ENCODE results near the gene SLC36A1. TPM values are rescaled to one million over a fixed set of nuclear protein-coding genes. Genes with fewer than 3 reads are reported as not detected.
A peak's percentile ranks its signal among the peaks of the same experiment; 100 is the strongest.

Gene SLC36A1
- total RNA-seq = 10 to 100 TPM; 15.4 to 33.3 TPM
- polyA plus RNA-seq (2013, experiment 1 of 2) = 10.9 TPM
- 8.0 TPM for polyA plus RNA-seq (2013, experiment 2 of 2)
- long read RNA-seq, experiment 1, full-length matches to known transcripts = 1 of 3 reads
- long read RNA-seq, experiment 1, partial matches to known transcripts = 1 of 3 reads
- long read RNA-seq, experiment 1, other reads (novel, unspliced or antisense) = 1 of 3 reads
- long read RNA-seq, experiment 2, full-length matches to known transcripts = 8 of 24 reads
- long read RNA-seq, experiment 2, partial matches to known transcripts = 1 of 24 reads
- long read RNA-seq, experiment 2, other reads (novel, unspliced or antisense) = 15 of 24 reads
- long read RNA-seq, experiment 3, full-length matches to known transcripts = 16 of 45 reads
- long read RNA-seq, experiment 3, partial matches to known transcripts = 4 of 45 reads
- long read RNA-seq, experiment 3, other reads (novel, unspliced or antisense) = 25 of 45 reads
- long read RNA-seq, experiment 4, partial matches to known transcripts = 3 of 4 reads
- long read RNA-seq, experiment 4, other reads (novel, unspliced or antisense) = 1 of 4 reads

GRCh38 chr5:151447174-151448037 lies at the start of gene SLC36A1:
Gene SLC36A1 (plus strand): TSS chr5:151447603. CDS start chr5:151458793, 11,190 bp downstream.
- TF ChIP-seq CTCF (conservative IDR thresholded peaks at IDR 0.05) = peak; percentile 94
- peaks cover 6% of the 10 kb centered on the region for H3K36me3 Mint-ChIP-seq (ENCODE audit: low read depth)
- H3K9me3 Mint-ChIP-seq = no peaks in the 10 kb centered on the region
- 0 to 1% methylated on average over 13 to 45 of the region's 46 CpGs for WGBS, 2 experiments (ENCODE audit: insufficient coverage in 1 of 2, insufficient read length in 1 of 2)
- H3K27ac Mint-ChIP-seq = peak within 1 kb of the TSS; percentile 88
- peak; percentile 99 for DNase-seq
- Histone ChIP-seq H3K27ac (ENCODE audit: low read depth, low read length) (no peak within 1 kb of the TSS), H3K9me3 (ENCODE audit: control insufficient read depth, low read length) (no peaks in the 10 kb centered on the region), H3K27me3 (ENCODE audit: control insufficient read depth, insufficient read depth, low read length, poor library complexity, severe bottlenecking) (no peaks in the 10 kb centered on the region), H3K4me3 (ENCODE audit: low read length) (peak within 1 kb of the TSS; percentile 91), H3K4me1 (ENCODE audit: control insufficient read depth, insufficient read depth, low read length) (peaks cover 3% of the 10 kb centered on the region), H3K9ac (ENCODE audit: extremely low read depth, low read length, poor library complexity, severe bottlenecking) (peak within 1 kb of the TSS; percentile 47), H3K36me3 (ENCODE audit: control insufficient read depth, insufficient read depth, low read length) (peaks cover 3% of the 10 kb centered on the region)
- H3K4me1 Mint-ChIP-seq = peaks cover 25% of the 10 kb centered on the region
- H3K27me3 Mint-ChIP-seq (ENCODE audit: insufficient read depth) = no peaks in the 10 kb centered on the region
- H3K4me3 Mint-ChIP-seq = peak within 1 kb of the TSS; percentile 78

GRCh38 chr5:151405334-151406160 lies 41.9 kb upstream of the SLC36A1 start:
- no peak overlapping the region for H3K9ac ChIP-seq (ENCODE audit: extremely low read depth, low read length, poor library complexity, severe bottlenecking)
- no peak for TF ChIP-seq CTCF (conservative IDR thresholded peaks at IDR 0.05)
- peak overlapping the region; percentile 78 for H3K27ac Mint-ChIP-seq
- H3K9me3 ChIP-seq (ENCODE audit: control insufficient read depth, low read length) = peaks cover 51% of the 10 kb centered on the region
- peaks cover 4% of the 10 kb centered on the region for H3K36me3 Mint-ChIP-seq (ENCODE audit: low read depth)
- H3K27me3 ChIP-seq (ENCODE audit: control insufficient read depth, insufficient read depth, low read length, poor library complexity, severe bottlenecking) = no peaks in the 10 kb centered on the region
- WGBS, 2 experiments (ENCODE audit: insufficient coverage in 1 of 2, insufficient read length in 1 of 2) = 20 to 33% methylated on average over 1 to 4 of the region's 4 CpGs
- peaks cover 42% of the 10 kb centered on the region for H3K9me3 Mint-ChIP-seq
- peak overlapping the region; percentile 65 for H3K4me3 ChIP-seq (ENCODE audit: low read length)
- no peaks in the 10 kb centered on the region for H3K27me3 Mint-ChIP-seq (ENCODE audit: insufficient read depth)
- H3K4me3 Mint-ChIP-seq = peak overlapping the region; percentile 10
- no peak overlapping the region for H3K27ac ChIP-seq (ENCODE audit: low read depth, low read length)
- H3K4me1 Mint-ChIP-seq = peaks cover 43% of the 10 kb centered on the region
- no peaks in the 10 kb centered on the region for H3K36me3 ChIP-seq (ENCODE audit: control insufficient read depth, insufficient read depth, low read length)
- peak; percentile 63 for DNase-seq
- H3K4me1 ChIP-seq (ENCODE audit: control insufficient read depth, insufficient read depth, low read length) = peaks cover 11% of the 10 kb centered on the region
